WTC11 (cell line): ENCODE data around the gene TCF12. TPM values are rescaled to one million over a fixed set of nuclear protein-coding genes. Genes with fewer than 3 reads are reported as not detected.

Experiments used
- ATAC-seq: fragments of 200-7000 bp; cut with Tn5 transposase; 2 replicates; pipeline ENCODE4 v1.10.0; 2021; ENCODE audit warnings: mild to moderate bottlenecking, moderate library complexity
- CTCF ChIA-PET: fragments of 300-600 bp; sonication (Branson Sonifier 250); formaldehyde crosslinking; loops from one replicate; lab custom pipeline; 2021; ENCODE audit warnings: antibody characterized with exemption; lab: Charles Lee
- POLR2A ChIA-PET: fragments of 350-600 bp; sonication (Branson Sonifier 250); formaldehyde crosslinking; loops from one replicate; lab custom pipeline; 2021; ENCODE audit warnings: antibody characterized with exemption; lab: Charles Lee
- DNase-seq: peaks from one replicate; pipeline ENCODE4 v3.0.0; 2021; ENCODE audit warnings: low spot score
- H3K27ac Mint-ChIP-seq: 2 replicates; pipeline ENCODE4 v1.8.0; 2021; ENCODE audit warnings: mixed read lengths
- H3K27me3 Mint-ChIP-seq: 2 replicates; pipeline ENCODE4 v1.8.0; 2021; ENCODE audit warnings: low read depth, mild to moderate bottlenecking, moderate library complexity, mixed read lengths
- H3K36me3 Mint-ChIP-seq: 2 replicates; pipeline ENCODE4 v1.8.0; 2021; ENCODE audit warnings: mixed read lengths
- H3K4me1 Mint-ChIP-seq: 2 replicates; pipeline ENCODE4 v1.8.0; 2022; ENCODE audit warnings: mixed read lengths
- H3K4me3 Mint-ChIP-seq: 2 replicates; pipeline ENCODE4 v1.8.0; 2021; ENCODE audit warnings: mild to moderate bottlenecking, moderate library complexity, mixed read lengths
- H3K9me3 Mint-ChIP-seq: 2 replicates; pipeline ENCODE4 v1.8.0; 2021; ENCODE audit warnings: mixed read lengths
- AFF4 ChIP-seq: sonication (generic); formaldehyde crosslinking; IDR thresholded peaks from 2 replicates; pipeline ENCODE4 v1.8.1; 2023; ENCODE audit warnings: mild to moderate bottlenecking, missing genetic modification reagents, borderline replicate concordance
- CREM ChIP-seq: sonication (generic); formaldehyde crosslinking; IDR thresholded peaks from 2 replicates; pipeline ENCODE4 v1.8.1; 2022; ENCODE audit warnings: mild to moderate bottlenecking, missing genetic modification reagents, moderate library complexity
- E2F1 ChIP-seq: sonication (generic); formaldehyde crosslinking; IDR thresholded peaks from 2 replicates; pipeline ENCODE4 v1.8.0; 2022; ENCODE audit warnings: mild to moderate bottlenecking, missing genetic modification reagents
- E2F5 ChIP-seq: sonication (generic); formaldehyde crosslinking; IDR thresholded peaks from 2 replicates; pipeline ENCODE4 v1.8.1; 2022; ENCODE audit warnings: mild to moderate bottlenecking, moderate library complexity, missing genetic modification reagents
- ELF4 ChIP-seq: sonication (generic); formaldehyde crosslinking; IDR thresholded peaks from 2 replicates; pipeline ENCODE4 v1.8.1; 2022; ENCODE audit warnings: low read depth, mild to moderate bottlenecking, moderate library complexity, missing genetic modification reagents
- ETV6 ChIP-seq: sonication (generic); formaldehyde crosslinking; IDR thresholded peaks from 2 replicates; pipeline ENCODE4 v1.8.1; 2022; ENCODE audit warnings: mild to moderate bottlenecking, missing genetic modification reagents
- FOXP1 ChIP-seq: sonication (generic); formaldehyde crosslinking; IDR thresholded peaks from 2 replicates; pipeline ENCODE4 v1.8.0; 2022; ENCODE audit warnings: missing genetic modification reagents, mild to moderate bottlenecking, moderate library complexity, borderline replicate concordance
- FOXP4 ChIP-seq: sonication (generic); formaldehyde crosslinking; IDR thresholded peaks from 2 replicates; pipeline ENCODE4 v1.8.0; 2022; ENCODE audit warnings: mild to moderate bottlenecking, missing genetic modification reagents
- JAZF1 ChIP-seq: fragments of 250-450 bp; sonication (Bioruptor Pico); IDR thresholded peaks from 2 replicates; pipeline ENCODE4 v1.9.0; 2021; ENCODE audit warnings: moderate library complexity, mild to moderate bottlenecking, inconsistent platforms
- JUN ChIP-seq: sonication (generic); formaldehyde crosslinking; IDR thresholded peaks from 2 replicates; pipeline ENCODE4 v1.8.0; 2023; ENCODE audit warnings: mild to moderate bottlenecking, missing genetic modification reagents
- KAT7 ChIP-seq: sonication (generic); formaldehyde crosslinking; IDR thresholded peaks from 2 replicates; pipeline ENCODE4 v1.8.1; 2023; ENCODE audit warnings: missing genetic modification reagents, mild to moderate bottlenecking, borderline replicate concordance
- MYBL2 ChIP-seq: sonication (generic); formaldehyde crosslinking; IDR thresholded peaks from 2 replicates; pipeline ENCODE4 v1.8.1; 2023; ENCODE audit warnings: mild to moderate bottlenecking, moderate library complexity, missing genetic modification reagents
- NFATC4 ChIP-seq: fragments of 250-450 bp; sonication (Bioruptor Pico); IDR thresholded peaks from 2 replicates; pipeline ENCODE4 v1.9.0; 2021; ENCODE audit warnings: mild to moderate bottlenecking
- NFYB ChIP-seq: sonication (generic); formaldehyde crosslinking; conservative IDR thresholded peaks from 2 replicates; pipeline ENCODE4 v1.8.0; 2022; ENCODE audit warnings: low read depth, missing genetic modification reagents
- PRDM15 ChIP-seq: sonication (generic); formaldehyde crosslinking; IDR thresholded peaks from 2 replicates; pipeline ENCODE4 v1.8.0; 2022; ENCODE audit warnings: missing genetic modification reagents
- RELA ChIP-seq: sonication (generic); formaldehyde crosslinking; IDR thresholded peaks from 2 replicates; pipeline ENCODE4 v1.8.1; 2022; ENCODE audit warnings: missing genetic modification reagents, mild to moderate bottlenecking, borderline replicate concordance
- SMAD4 ChIP-seq: sonication (generic); formaldehyde crosslinking; IDR thresholded peaks from 2 replicates; pipeline ENCODE4 v1.8.0; 2022; ENCODE audit warnings: mild to moderate bottlenecking, missing genetic modification reagents
- TCF7 ChIP-seq: sonication (generic); formaldehyde crosslinking; IDR thresholded peaks from 2 replicates; pipeline ENCODE4 v1.8.0; 2022; ENCODE audit warnings: mild to moderate bottlenecking, low read depth, missing genetic modification reagents, moderate library complexity
- ZBTB43 ChIP-seq: sonication (generic); formaldehyde crosslinking; IDR thresholded peaks from 2 replicates; pipeline ENCODE4 v1.8.1; 2023; ENCODE audit warnings: mild to moderate bottlenecking, missing genetic modification reagents
- ZMAT4 ChIP-seq: fragments of 250-450 bp; sonication (Bioruptor Pico); IDR thresholded peaks from 2 replicates; pipeline ENCODE4 v1.9.0; 2021; ENCODE audit warnings: mild to moderate bottlenecking
- ZNF219 ChIP-seq: sonication (generic); formaldehyde crosslinking; IDR thresholded peaks from 2 replicates; pipeline ENCODE4 v1.8.0; 2023; ENCODE audit warnings: missing genetic modification reagents, mild to moderate bottlenecking, borderline replicate concordance
- total RNA-seq: library from RNA; stranded (reverse); gene quantifications from 3 replicates; pipeline ENCODE4 v1.2.3, GENCODE V29; 2021

The TCF12 gene
- total RNA-seq, 1 experiment from 2014 or later, result 73.2 TPM

GRCh38 chr15:56886932-56887781, 31.3 kb upstream of the TCF12 start:
- peaks cover 19% of the 10 kb centered on the region for H3K27me3 Mint-ChIP-seq
- peak; percentile 89 for DNase-seq
- peak; percentile 88 for ATAC-seq
- TF ChIP-seq ELF4 (CRISPR knock-in tag), result peak; percentile 91; the same call in 1 of the 2 replicates
- TF ChIP-seq E2F1, result no peak
- peak; percentile 72; the same call in 1 of the 2 replicates for TF ChIP-seq ZBTB43 (CRISPR knock-in tag)
- TF ChIP-seq JAZF1 (CRISPR knock-in tag), result no peak
- peak; percentile 66 for TF ChIP-seq NFYB (CRISPR knock-in tag)
- peak; percentile 87 for TF ChIP-seq CREM
- 0 out of 2 replicates have a peak, but pooled peaks have one; percentile 15 for TF ChIP-seq JUN (CRISPR knock-in tag)
- peak; percentile 22; the same call in 1 of the 2 replicates for TF ChIP-seq TCF7 (CRISPR knock-in tag)
- no peak for TF ChIP-seq NFATC4 (CRISPR knock-in tag)
- peak; percentile 91; the same call in 1 of the 2 replicates for TF ChIP-seq E2F5 (CRISPR knock-in tag)
- peak; percentile 39; the same call in 1 of the 2 replicates for TF ChIP-seq KAT7
- TF ChIP-seq ZMAT4 (CRISPR knock-in tag), result no peak; the same call in 1 of the 2 replicates
- peak; percentile 59; the same call in 1 of the 2 replicates for TF ChIP-seq FOXP4 (CRISPR knock-in tag)
- peak; percentile 82; the same call in 1 of the 2 replicates for TF ChIP-seq MYBL2 (CRISPR knock-in tag)
- no peak for TF ChIP-seq SMAD4
- TF ChIP-seq ZNF219 (CRISPR knock-in tag), result peak; percentile 78; the same call in 1 of the 2 replicates
- TF ChIP-seq PRDM15 (CRISPR knock-in tag), result no peak
- TF ChIP-seq RELA (CRISPR knock-in tag), result peak; percentile 71; the same call in 1 of the 2 replicates
- TF ChIP-seq AFF4, result no peak
- TF ChIP-seq ETV6 (CRISPR knock-in tag), result peak; percentile 81; the same call in 1 of the 2 replicates
- TF ChIP-seq FOXP1 (CRISPR knock-in tag), result peak; percentile 84

More at GRCh38 chr15:56886932-56887781, 31.3 kb upstream of the TCF12 start:
- peak overlapping the region; percentile 83 for H3K4me3 Mint-ChIP-seq
- CTCF ChIA-PET, result interaction anchor here (0.6 to 1.0 kb wide), 5 partner anchors 9 to 396 kb away, joined by 3 to 4 read pairs (median 3); partner anchors contain the start of gene TCF12
- peak overlapping the region; percentile 95 for H3K27ac Mint-ChIP-seq
- H3K4me1 Mint-ChIP-seq, result peaks cover 28% of the 10 kb centered on the region
- H3K9me3 Mint-ChIP-seq, result no peaks in the 10 kb centered on the region
- POLR2A ChIA-PET, result interaction anchor here (0.6 to 2.3 kb wide), 4 partner anchors 31 to 144 kb away, joined by 3 to 25 read pairs (median 4); partner anchors contain the start of gene TCF12
- no peaks in the 10 kb centered on the region for H3K36me3 Mint-ChIP-seq
